ENCODE results near the gene TRPC4. TPM values are rescaled to one million over a fixed set of nuclear protein-coding genes. Genes with fewer than 3 reads are reported as not detected.

The TRPC4 gene
- total RNA-seq, 1 donor from 2014 or later = 6.5 TPM

DNA sequence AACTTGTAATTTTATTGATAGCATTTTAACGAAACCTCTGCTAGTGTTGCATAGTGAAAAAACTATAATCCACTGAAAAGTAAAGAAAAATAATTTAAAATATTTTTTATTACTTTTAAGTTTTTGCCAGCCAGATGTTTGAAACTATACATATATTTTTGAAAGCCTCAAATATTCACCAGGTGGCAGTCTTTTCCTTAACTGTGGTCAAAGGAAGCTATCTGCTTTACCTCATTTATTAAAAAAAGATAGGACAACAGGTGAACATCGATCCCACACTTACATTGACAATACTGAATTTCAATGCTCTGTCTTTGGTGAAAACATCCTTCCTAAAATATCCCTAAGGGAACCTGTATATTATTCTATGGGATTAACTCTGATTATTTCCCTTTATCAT lies 100.5 kb downstream of the TRPC4 start:
- no peaks in the 10 kb centered on the region for H3K27me3 Mint-ChIP-seq (ENCODE audit: unreplicated experiment)
- H3K4me1 Mint-ChIP-seq (ENCODE audit: unreplicated experiment) = peaks cover 3% of the 10 kb centered on the region
- no peaks in the 10 kb centered on the region for H3K36me3 Mint-ChIP-seq (ENCODE audit: low read depth, unreplicated experiment)
- H3K4me3 Mint-ChIP-seq (ENCODE audit: unreplicated experiment) = no peak overlapping the region
- DNase-seq (ENCODE audit: low spot score) = no peak
- H3K9me3 Mint-ChIP-seq (ENCODE audit: unreplicated experiment) = no peaks in the 10 kb centered on the region
- TF ChIP-seq, protein P1, sequence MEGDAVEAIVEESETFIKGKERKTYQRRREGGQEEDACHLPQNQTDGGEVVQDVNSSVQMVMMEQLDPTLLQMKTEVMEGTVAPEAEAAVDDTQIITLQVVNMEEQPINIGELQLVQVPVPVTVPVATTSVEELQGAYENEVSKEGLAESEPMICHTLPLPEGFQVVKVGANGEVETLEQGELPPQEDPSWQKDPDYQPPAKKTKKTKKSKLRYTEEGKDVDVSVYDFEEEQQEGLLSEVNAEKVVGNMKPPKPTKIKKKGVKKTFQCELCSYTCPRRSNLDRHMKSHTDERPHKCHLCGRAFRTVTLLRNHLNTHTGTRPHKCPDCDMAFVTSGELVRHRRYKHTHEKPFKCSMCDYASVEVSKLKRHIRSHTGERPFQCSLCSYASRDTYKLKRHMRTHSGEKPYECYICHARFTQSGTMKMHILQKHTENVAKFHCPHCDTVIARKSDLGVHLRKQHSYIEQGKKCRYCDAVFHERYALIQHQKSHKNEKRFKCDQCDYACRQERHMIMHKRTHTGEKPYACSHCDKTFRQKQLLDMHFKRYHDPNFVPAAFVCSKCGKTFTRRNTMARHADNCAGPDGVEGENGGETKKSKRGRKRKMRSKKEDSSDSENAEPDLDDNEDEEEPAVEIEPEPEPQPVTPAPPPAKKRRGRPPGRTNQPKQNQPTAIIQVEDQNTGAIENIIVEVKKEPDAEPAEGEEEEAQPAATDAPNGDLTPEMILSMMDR (IDR thresholded peaks at IDR 0.05; ENCODE audit: unreplicated experiment) = no peak
- H3K27ac Mint-ChIP-seq (ENCODE audit: unreplicated experiment) = no peak overlapping the region

GRCh38 chr13:37766502-37766901 lies 103.1 kb downstream of the TRPC4 start:
- H3K36me3 Mint-ChIP-seq (ENCODE audit: low read depth, unreplicated experiment) = no peaks in the 10 kb centered on the region
- no peak overlapping the region for H3K4me3 Mint-ChIP-seq (ENCODE audit: unreplicated experiment)
- no peak for DNase-seq (ENCODE audit: low spot score)
- TF ChIP-seq, protein P1 (IDR thresholded peaks at IDR 0.05; ENCODE audit: unreplicated experiment) = no peak
- H3K9me3 Mint-ChIP-seq (ENCODE audit: unreplicated experiment) = no peaks in the 10 kb centered on the region
- peak overlapping the region; percentile 22 for H3K27ac Mint-ChIP-seq (ENCODE audit: unreplicated experiment)
- no peaks in the 10 kb centered on the region for H3K27me3 Mint-ChIP-seq (ENCODE audit: unreplicated experiment)
- peaks cover 3% of the 10 kb centered on the region for H3K4me1 Mint-ChIP-seq (ENCODE audit: unreplicated experiment)

DNA sequence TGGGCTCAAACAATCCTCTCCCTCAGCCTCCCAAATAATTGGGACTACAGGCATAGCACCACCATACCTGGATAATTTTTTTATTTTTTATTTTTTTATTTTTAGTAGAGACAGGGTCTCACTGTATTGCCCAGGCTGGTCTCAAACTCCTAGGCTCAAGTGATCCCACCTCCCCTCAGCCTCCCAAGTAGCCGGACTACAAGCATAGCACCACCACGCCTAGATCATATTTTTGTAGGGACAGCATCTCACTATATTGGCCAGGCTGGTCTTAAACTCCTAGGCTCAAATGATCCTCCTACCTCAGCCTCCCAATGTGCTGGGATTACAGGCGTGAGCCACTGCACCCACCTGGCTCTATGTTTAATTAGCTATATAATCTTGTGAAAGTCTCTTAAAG lies 114.2 kb downstream of the TRPC4 start:
- no peak overlapping the region for H3K4me3 Mint-ChIP-seq (ENCODE audit: unreplicated experiment)
- H3K27ac Mint-ChIP-seq (ENCODE audit: unreplicated experiment) = no peak overlapping the region
- no peaks in the 10 kb centered on the region for H3K27me3 Mint-ChIP-seq (ENCODE audit: unreplicated experiment)
- DNase-seq (ENCODE audit: low spot score) = no peak
- H3K4me1 Mint-ChIP-seq (ENCODE audit: unreplicated experiment) = peaks cover 2% of the 10 kb centered on the region
- no peaks in the 10 kb centered on the region for H3K36me3 Mint-ChIP-seq (ENCODE audit: low read depth, unreplicated experiment)
- TF ChIP-seq, protein P1 (IDR thresholded peaks at IDR 0.05; ENCODE audit: unreplicated experiment) = no peak
- H3K9me3 Mint-ChIP-seq (ENCODE audit: unreplicated experiment) = no peaks in the 10 kb centered on the region

DNA sequence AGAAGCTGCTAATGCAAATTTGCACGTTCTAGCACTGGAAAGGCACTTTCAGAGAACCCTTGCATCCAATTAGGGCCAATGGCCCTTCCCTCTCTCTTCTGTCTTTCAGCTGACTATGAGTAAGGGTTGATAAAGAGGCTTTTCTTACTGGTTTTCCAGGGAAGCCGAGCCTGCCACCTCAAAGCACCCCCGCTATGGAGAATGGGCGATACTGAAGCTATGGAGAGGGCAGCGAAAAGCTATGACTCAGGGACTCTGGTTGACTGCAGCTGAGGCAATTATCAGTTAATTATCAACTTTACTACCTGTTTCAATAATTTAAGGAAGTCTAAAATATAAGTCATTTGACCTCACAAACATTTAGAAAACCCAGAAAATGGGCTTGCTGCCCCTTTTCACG lies 115.8 kb downstream of the TRPC4 start:
- Mint-ChIP-seq H3K4me3 (ENCODE audit: unreplicated experiment) (no peak overlapping the region), H3K36me3 (ENCODE audit: low read depth, unreplicated experiment) (no peaks in the 10 kb centered on the region), H3K27me3 (ENCODE audit: unreplicated experiment) (no peaks in the 10 kb centered on the region), H3K27ac (ENCODE audit: unreplicated experiment) (no peak overlapping the region), H3K9me3 (ENCODE audit: unreplicated experiment) (no peaks in the 10 kb centered on the region), H3K4me1 (ENCODE audit: unreplicated experiment) (peaks cover 2% of the 10 kb centered on the region)
- TF ChIP-seq, protein P1 (IDR thresholded peaks at IDR 0.05; ENCODE audit: unreplicated experiment) = no peak
- DNase-seq (ENCODE audit: low spot score) = no peak

DNA sequence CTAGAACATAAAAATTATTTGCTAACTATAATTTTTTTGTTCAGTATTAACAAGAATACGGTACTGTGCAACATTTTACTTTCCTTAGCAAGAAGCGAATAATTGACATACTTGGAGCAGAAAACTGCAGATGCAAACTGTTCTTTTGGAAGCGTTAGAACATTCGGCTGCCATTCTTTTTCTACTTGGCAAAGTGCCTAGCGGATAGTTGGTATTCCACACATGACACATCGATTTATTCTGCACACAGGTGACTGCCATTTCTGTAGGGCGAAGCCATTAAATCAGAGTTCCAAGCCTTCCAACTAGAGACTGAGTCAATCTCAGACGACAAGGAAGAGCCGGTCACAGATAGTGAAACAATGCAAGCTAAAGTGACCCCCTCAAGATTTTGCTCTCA lies 117.4 kb downstream of the TRPC4 start:
- DNase-seq (ENCODE audit: low spot score) = no peak
- TF ChIP-seq, protein P1 (IDR thresholded peaks at IDR 0.05; ENCODE audit: unreplicated experiment) = no peak
- Mint-ChIP-seq H3K9me3 (ENCODE audit: unreplicated experiment) (no peaks in the 10 kb centered on the region), H3K4me1 (ENCODE audit: unreplicated experiment) (peaks cover 2% of the 10 kb centered on the region), H3K27ac (ENCODE audit: unreplicated experiment) (no peak overlapping the region), H3K27me3 (ENCODE audit: unreplicated experiment) (no peaks in the 10 kb centered on the region), H3K4me3 (ENCODE audit: unreplicated experiment) (no peak overlapping the region), H3K36me3 (ENCODE audit: low read depth, unreplicated experiment) (no peaks in the 10 kb centered on the region)

Data from endothelial cell (in vitro differentiated cells).